Thyroid gland (tissue), 4 donors: ENCODE measurements around the gene ATXN3. TPM values are rescaled to one million over a fixed set of nuclear protein-coding genes. Genes with fewer than 3 reads are reported as not detected.

Experiments used
- DNase-seq, 2 donors: peaks; one replicate each; pipeline ENCODE4 v3.0.0-alpha.2; 2019
- H3K27ac ChIP-seq, 3 donors: fragments of 200-600 bp; sonication (generic); 1 replicate in 2 of 3; 2 replicates in 1 of 3; pipeline ENCODE4 v1.5.1; 2016 to 2019; ENCODE audit warnings: mild to moderate bottlenecking in 1 of 3, moderate library complexity in 1 of 3
- H3K27me3 ChIP-seq: fragments of 200-600 bp; sonication (generic); one replicate; pipeline ENCODE4 v1.5.1; 2019
- H3K36me3 ChIP-seq, 2 donors: fragments of 200-600 bp; sonication (generic); one replicate each; pipeline ENCODE4 v1.5.1; 2016 to 2019
- H3K4me1 ChIP-seq, 2 donors: fragments of 200-600 bp; sonication (generic); one replicate each; pipeline ENCODE4 v1.5.1; 2017 to 2019
- H3K4me3 ChIP-seq, 3 donors: fragments of 200-600 bp; sonication (generic); replicated peaks in 1 of 3; 1 replicate in 2 of 3; 2 replicates in 1 of 3; pipeline ENCODE4 v1.5.1; 2016; ENCODE audit warnings: mild to moderate bottlenecking in 1 of 3
- H3K9me3 ChIP-seq: fragments of 200-600 bp; sonication (generic); one replicate; pipeline ENCODE4 v1.5.1; 2017
- POLR2A ChIP-seq, 2 donors: fragments of 450-650 bp; IDR thresholded peaks; one replicate each; pipeline ENCODE4 v1.6.1; 2017; ENCODE audit warnings: antibody characterized with exemption in 2 of 2, mild to moderate bottlenecking in 2 of 2, moderate library complexity in 1 of 2
- WGBS, 2 donors: methylation state at CpG; one replicate each; pipeline ENCODE4 v1.1.5; 2017; 5-methylcytosine and 5-hydroxymethylcytosine counted together
- intact Hi-C: fragments of 100-400 bp; cut with DNase I; formaldehyde crosslinking; loops from one replicate; pipeline ENCODE4 v1.15.1; 2023
- total RNA-seq, 4 donors: library from RNA; depleted of rRNA; stranded (reverse); fragments of >200 nt; gene quantifications; one replicate each; pipeline ENCODE4 v1.2.3, GENCODE V29; 2016
- TF ChIP-seq, protein P1 (sequence below), 6 experiments: fragments of 200-600 bp in 3 of 6; fragments of 450-650 bp in 3 of 6; sonication (generic) in 3 of 6; IDR thresholded peaks; one replicate each; pipeline ENCODE4 v1.5.1; 2016 to 2019; ENCODE audit warnings: antibody characterized with exemption in 6 of 6, mild to moderate bottlenecking in 2 of 6, inconsistent platforms in 1 of 6, moderate library complexity in 1 of 6

The ATXN3 gene
- total RNA-seq, 4 donors from 2014 or later = 28.0 to 76.7 (median 31.8) TPM

DNA sequence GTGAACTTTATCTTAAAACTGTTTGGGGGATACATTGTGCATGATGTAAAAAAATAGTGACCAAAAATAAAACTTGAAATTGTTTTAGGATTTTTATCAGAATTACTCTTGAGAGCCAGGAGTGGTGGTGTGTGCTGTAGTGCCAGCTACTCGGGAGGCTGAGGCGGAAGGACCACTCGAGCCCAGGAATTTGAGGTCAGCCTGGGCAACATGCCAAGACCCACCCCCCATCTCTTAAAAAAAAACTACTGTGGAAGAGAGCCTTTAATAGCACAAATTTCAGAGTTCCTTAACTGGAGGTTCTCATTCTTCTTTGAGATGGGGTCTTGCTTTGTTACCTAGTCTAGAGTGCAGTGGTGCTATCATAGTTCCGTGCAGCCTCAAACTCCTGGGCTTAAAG is 36.9 kb upstream of the ATXN3 start:
- TF ChIP-seq, protein P1, sequence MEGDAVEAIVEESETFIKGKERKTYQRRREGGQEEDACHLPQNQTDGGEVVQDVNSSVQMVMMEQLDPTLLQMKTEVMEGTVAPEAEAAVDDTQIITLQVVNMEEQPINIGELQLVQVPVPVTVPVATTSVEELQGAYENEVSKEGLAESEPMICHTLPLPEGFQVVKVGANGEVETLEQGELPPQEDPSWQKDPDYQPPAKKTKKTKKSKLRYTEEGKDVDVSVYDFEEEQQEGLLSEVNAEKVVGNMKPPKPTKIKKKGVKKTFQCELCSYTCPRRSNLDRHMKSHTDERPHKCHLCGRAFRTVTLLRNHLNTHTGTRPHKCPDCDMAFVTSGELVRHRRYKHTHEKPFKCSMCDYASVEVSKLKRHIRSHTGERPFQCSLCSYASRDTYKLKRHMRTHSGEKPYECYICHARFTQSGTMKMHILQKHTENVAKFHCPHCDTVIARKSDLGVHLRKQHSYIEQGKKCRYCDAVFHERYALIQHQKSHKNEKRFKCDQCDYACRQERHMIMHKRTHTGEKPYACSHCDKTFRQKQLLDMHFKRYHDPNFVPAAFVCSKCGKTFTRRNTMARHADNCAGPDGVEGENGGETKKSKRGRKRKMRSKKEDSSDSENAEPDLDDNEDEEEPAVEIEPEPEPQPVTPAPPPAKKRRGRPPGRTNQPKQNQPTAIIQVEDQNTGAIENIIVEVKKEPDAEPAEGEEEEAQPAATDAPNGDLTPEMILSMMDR (IDR thresholded peaks at IDR 0.05) = no peak
- TF ChIP-seq POLR2A (IDR thresholded peaks at IDR 0.05) = no peak
- 72 to 82% methylated on average over 4 of the region's 4 CpGs for WGBS, 2 donors
- Histone ChIP-seq H3K36me3 (peaks cover 39 to 56% of the 10 kb centered on the region in 2 donors), H3K27me3 (no peaks in the 10 kb centered on the region), H3K9me3 (no peaks in the 10 kb centered on the region), H3K4me3 (no peak overlapping the region), H3K4me1 (no peaks in the 10 kb centered on the region), H3K27ac (no peak overlapping the region)
- intact Hi-C loops = no loop called here
- no peak for DNase-seq

DNA sequence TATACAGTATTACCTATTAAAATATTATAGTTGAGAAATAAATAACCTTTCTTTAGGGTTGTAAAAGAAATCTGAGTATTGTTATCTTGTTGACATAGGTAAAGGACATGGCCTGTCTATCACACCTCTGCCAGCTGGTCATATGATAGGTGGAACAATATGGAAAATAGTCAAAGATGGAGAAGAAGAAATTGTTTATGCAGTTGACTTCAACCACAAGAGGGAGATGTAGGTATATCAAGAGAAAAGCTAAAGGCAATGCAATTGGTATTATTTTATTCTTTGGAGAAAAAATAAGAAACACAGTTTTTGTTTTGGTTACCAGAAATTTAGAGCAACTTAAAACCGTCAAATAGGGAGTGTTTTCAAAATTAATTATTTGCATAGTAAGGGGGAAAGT is 28.9 kb upstream of the ATXN3 start:
- H3K36me3 ChIP-seq = peaks cover 43 to 49% of the 10 kb centered on the region in 2 donors
- intact Hi-C loops = no loop called here
- H3K27me3 ChIP-seq = no peaks in the 10 kb centered on the region
- no peak overlapping the region for H3K4me3 ChIP-seq
- no peak for DNase-seq
- no peaks in the 10 kb centered on the region for H3K9me3 ChIP-seq
- no peak overlapping the region for H3K27ac ChIP-seq
- 65 to 67% methylated on average over 1 of the region's 1 CpG for WGBS, 2 donors
- H3K4me1 ChIP-seq = no peaks in the 10 kb centered on the region
- no peak for TF ChIP-seq POLR2A (IDR thresholded peaks at IDR 0.05)
- TF ChIP-seq, protein P1 (IDR thresholded peaks at IDR 0.05) = peak in 1 of 6 experiments; percentile 27

DNA sequence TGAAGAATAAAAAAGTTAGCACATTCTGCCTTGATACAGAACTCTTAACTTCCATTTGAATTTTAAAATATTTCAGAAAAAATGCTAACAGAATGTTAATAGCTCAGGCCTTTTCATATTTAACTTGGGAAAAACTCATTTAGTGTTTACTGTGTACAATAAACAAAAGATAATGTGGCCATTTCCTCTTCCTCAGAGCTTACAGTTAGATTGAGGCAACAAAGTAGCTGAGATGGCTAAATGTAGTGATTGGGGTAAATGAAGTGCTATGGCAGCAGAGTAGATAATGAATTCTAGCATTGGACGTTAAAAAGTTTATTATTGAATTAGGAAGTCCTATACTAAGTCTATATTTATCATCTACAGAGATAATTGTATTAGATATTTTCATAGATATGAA is 28.1 kb upstream of the ATXN3 start:
- no peak overlapping the region for H3K4me3 ChIP-seq
- WGBS, 2 donors = 76 to 87% methylated on average over 1 of the region's 1 CpG
- H3K27ac ChIP-seq = no peak overlapping the region
- intact Hi-C loops = no loop called here
- H3K27me3 ChIP-seq = no peaks in the 10 kb centered on the region
- DNase-seq = no peak
- H3K9me3 ChIP-seq = no peaks in the 10 kb centered on the region
- H3K36me3 ChIP-seq = peaks cover 43 to 46% of the 10 kb centered on the region in 2 donors
- no peaks in the 10 kb centered on the region for H3K4me1 ChIP-seq
- TF ChIP-seq, protein P1 (IDR thresholded peaks at IDR 0.05) = no peak
- no peak for TF ChIP-seq POLR2A (IDR thresholded peaks at IDR 0.05)

DNA sequence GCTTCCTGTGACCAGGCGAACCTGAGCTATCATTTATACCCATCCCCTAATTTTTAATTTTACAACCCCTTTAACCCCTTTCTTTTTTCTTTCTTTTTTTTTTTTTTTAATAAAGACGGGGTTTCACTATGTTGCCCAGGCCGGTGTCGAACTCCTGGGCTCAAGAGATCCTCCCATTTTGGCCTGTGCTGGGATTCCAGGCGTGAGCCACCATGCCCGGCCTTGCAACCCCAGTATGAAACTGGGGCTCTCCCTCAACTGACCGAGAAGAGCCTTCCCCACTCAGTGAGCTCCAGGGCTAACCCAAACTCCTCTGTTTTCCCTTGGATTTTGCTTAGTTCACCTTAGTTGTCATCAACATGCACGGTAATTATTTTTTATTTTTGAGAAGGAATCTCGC is 16.4 kb upstream of the ATXN3 start:
- Histone ChIP-seq H3K4me1 (peaks cover 15 to 29% of the 10 kb centered on the region in 2 donors), H3K27ac (peak overlapping the region in 2 of 3 donors; percentile 89 to 94), H3K9me3 (no peaks in the 10 kb centered on the region), H3K4me3 (peak overlapping the region; percentile 86 to 94 (median 91)), H3K36me3 (no peaks in the 10 kb centered on the region), H3K27me3 (no peaks in the 10 kb centered on the region)
- no peak for TF ChIP-seq POLR2A (IDR thresholded peaks at IDR 0.05)
- TF ChIP-seq, protein P1 (IDR thresholded peaks at IDR 0.05) = no peak
- 38 to 42% methylated on average over 9 of the region's 9 CpGs for WGBS, 2 donors
- intact Hi-C loops = no loop called here
- DNase-seq = no peak

DNA sequence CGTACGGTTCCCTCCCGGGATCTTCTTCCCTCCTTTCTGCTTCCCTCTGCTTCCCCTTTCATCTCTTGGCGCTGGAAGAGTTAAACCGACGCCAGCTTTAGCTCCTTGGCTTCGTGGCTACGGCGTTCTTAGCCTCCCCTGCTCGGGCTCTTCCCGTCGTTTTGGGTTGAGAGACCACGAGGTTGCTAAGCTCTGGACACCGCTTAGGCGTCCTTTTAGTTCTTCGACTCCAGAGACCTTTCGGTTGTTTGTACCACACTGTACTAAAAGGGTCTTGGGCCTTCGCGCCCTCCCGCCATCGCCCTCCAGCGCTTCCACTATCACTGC is 15.9 kb upstream of the ATXN3 start:
- H3K4me1 ChIP-seq = peaks cover 15 to 29% of the 10 kb centered on the region in 2 donors

More for the DNA sequence above, 15.9 kb upstream of the ATXN3 start:
- DNase-seq = no peak
- intact Hi-C loops = no loop called here
- peak overlapping the region; percentile 89 to 94 (median 90) for H3K27ac ChIP-seq
- H3K9me3 ChIP-seq = no peaks in the 10 kb centered on the region
- peak overlapping the region; percentile 86 to 94 (median 91) for H3K4me3 ChIP-seq
- TF ChIP-seq, protein P1 (IDR thresholded peaks at IDR 0.05) = no peak
- no peak for TF ChIP-seq POLR2A (IDR thresholded peaks at IDR 0.05)
- 0 to 1% methylated on average over 19 to 22 of the region's 22 CpGs for WGBS, 2 donors
- H3K27me3 ChIP-seq = no peaks in the 10 kb centered on the region
- H3K36me3 ChIP-seq = peaks cover 0 to 2% of the 10 kb centered on the region in 2 donors
